ENCODE data around the gene MYO9A. TPM values are rescaled to one million over a fixed set of nuclear protein-coding genes. Genes with fewer than 3 reads are reported as not detected.
"Not testable (repeated sequence)": the region's sequence is repeated elsewhere in the genome, so short reads cannot be mapped to it uniquely, and the experiment has no call there.

MYO9A gene
- total RNA-seq, 2 experiments from 2014 or later: 18.6 to 22.2 TPM

- Mint-ChIP-seq H3K27ac (peak overlapping the region; percentile 24), H3K36me3 (ENCODE audit: low read depth) (no peaks in the 10 kb centered on the region), H3K9me3 (no peaks in the 10 kb centered on the region), H3K27me3 (no peaks in the 10 kb centered on the region), H3K4me3 (no peak overlapping the region), H3K4me1 (no peaks in the 10 kb centered on the region)
- ChIA-PET CTCF (no interaction called here), POLR2A (interaction anchor here (0.6 kb wide), 1 partner anchor 256 kb away, joined by 3 read pairs; no protein-coding TSS in a partner anchor)
- DNase-seq: no peak
Measured at GRCh38 chr15:72070817-72071447, 47.0 kb downstream of the MYO9A start.

- H3K4me1 Mint-ChIP-seq: no peaks in the 10 kb centered on the region
- no peaks in the 10 kb centered on the region for H3K9me3 Mint-ChIP-seq
- no peaks in the 10 kb centered on the region for H3K27me3 Mint-ChIP-seq
- no peak overlapping the region for H3K4me3 Mint-ChIP-seq
- CTCF ChIA-PET: no interaction called here
- POLR2A ChIA-PET: no interaction called here
- no peaks in the 10 kb centered on the region for H3K36me3 Mint-ChIP-seq (ENCODE audit: low read depth)
- no peak overlapping the region for H3K27ac Mint-ChIP-seq
- DNase-seq: no peak
Measured at GRCh38 chr15:72068856-72069255, 49.1 kb downstream of the MYO9A start.

GRCh38 chr15:72065801-72066200 is 52.1 kb downstream of the MYO9A start:
- Mint-ChIP-seq H3K36me3 (ENCODE audit: low read depth) (no peaks in the 10 kb centered on the region), H3K9me3 (no peaks in the 10 kb centered on the region), H3K27me3 (no peaks in the 10 kb centered on the region), H3K27ac (no peak overlapping the region), H3K4me3 (no peak overlapping the region), H3K4me1 (no peaks in the 10 kb centered on the region)
- CTCF ChIA-PET: no interaction called here
- POLR2A ChIA-PET: no interaction called here
- no peak for DNase-seq

DNA sequence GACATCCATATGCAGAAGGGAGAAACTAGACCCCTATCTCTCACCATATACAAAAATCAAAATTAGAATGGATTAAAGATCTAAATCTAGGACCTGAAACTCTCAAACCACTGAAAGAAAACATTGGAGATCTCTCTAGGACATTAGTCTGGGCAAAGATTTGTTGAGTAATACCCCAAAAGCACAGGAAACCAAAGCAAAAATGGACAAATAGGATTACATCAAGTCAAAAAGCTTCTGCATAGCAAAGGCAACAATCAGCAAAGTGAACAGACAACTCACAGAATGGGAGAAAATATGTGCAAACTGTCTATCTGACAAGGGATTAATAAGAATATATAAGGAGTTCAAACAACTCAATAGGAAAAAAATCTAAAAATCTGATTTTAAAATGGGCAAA is 54.8 kb downstream of the MYO9A start:
- Mint-ChIP-seq H3K4me1 (peaks cover 1% of the 10 kb centered on the region), H3K4me3 (no peak overlapping the region), H3K36me3 (ENCODE audit: low read depth) (no peaks in the 10 kb centered on the region), H3K27me3 (no peaks in the 10 kb centered on the region), H3K9me3 (no peaks in the 10 kb centered on the region), H3K27ac (no peak overlapping the region)
- no peak for DNase-seq
- ChIA-PET CTCF (no interaction called here), POLR2A (no interaction called here)

DNA sequence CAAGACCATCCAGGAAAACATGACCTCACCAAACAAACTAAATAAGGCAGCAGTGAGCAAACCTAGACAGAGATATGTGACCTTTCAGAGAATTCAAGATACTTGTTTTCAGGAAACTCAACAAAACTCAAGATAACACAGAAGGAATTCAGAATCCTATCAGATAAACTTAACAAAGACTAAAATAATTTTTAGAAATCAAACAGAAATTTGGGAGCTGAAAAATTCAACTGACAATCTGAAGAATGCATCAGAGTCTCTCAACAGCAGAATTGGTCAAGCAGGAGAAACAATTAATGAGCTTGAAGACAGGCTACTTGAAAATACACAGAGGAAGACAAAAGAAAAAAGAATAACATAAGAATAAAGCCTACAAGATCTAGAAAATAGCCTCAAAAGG is 55.6 kb downstream of the MYO9A start:
- Mint-ChIP-seq H3K4me3 (no peak overlapping the region), H3K36me3 (ENCODE audit: low read depth) (no peaks in the 10 kb centered on the region), H3K9me3 (no peaks in the 10 kb centered on the region), H3K27ac (no peak overlapping the region), H3K27me3 (no peaks in the 10 kb centered on the region), H3K4me1 (peaks cover 1% of the 10 kb centered on the region)
- ChIA-PET POLR2A (no interaction called here), CTCF (no interaction called here)
- no peak for DNase-seq

- no peaks in the 10 kb centered on the region for H3K9me3 Mint-ChIP-seq
- CTCF ChIA-PET: interaction anchor here (0.6 kb wide), 1 partner anchor 277 kb away, joined by 4 read pairs; no protein-coding TSS in a partner anchor
- H3K36me3 Mint-ChIP-seq (ENCODE audit: low read depth): no peaks in the 10 kb centered on the region
- DNase-seq: no peak
- H3K4me3 Mint-ChIP-seq: no peak overlapping the region
- peaks cover 1% of the 10 kb centered on the region for H3K4me1 Mint-ChIP-seq
- H3K27ac Mint-ChIP-seq: no peak overlapping the region
- POLR2A ChIA-PET: no interaction called here
- H3K27me3 Mint-ChIP-seq: no peaks in the 10 kb centered on the region
Measured at GRCh38 chr15:72060687-72061250, 57.2 kb downstream of the MYO9A start.

- H3K9me3 Mint-ChIP-seq: no peaks in the 10 kb centered on the region
- no peaks in the 10 kb centered on the region for H3K36me3 Mint-ChIP-seq (ENCODE audit: low read depth)
- no peak overlapping the region for H3K27ac Mint-ChIP-seq
- no peaks in the 10 kb centered on the region for H3K27me3 Mint-ChIP-seq
- ChIA-PET CTCF (no interaction called here), POLR2A (no interaction called here)
- H3K4me1 Mint-ChIP-seq: peaks cover 1% of the 10 kb centered on the region
- no peak overlapping the region for H3K4me3 Mint-ChIP-seq
- no peak for DNase-seq
Measured at GRCh38 chr15:72058585-72058984, 59.4 kb downstream of the MYO9A start.

- CTCF ChIA-PET: interaction anchor here (0.6 kb wide), 1 partner anchor 314 kb away, joined by 4 read pairs; no protein-coding TSS in a partner anchor
- Mint-ChIP-seq H3K27me3 (no peaks in the 10 kb centered on the region), H3K9me3 (no peaks in the 10 kb centered on the region), H3K4me3 (no peak overlapping the region), H3K4me1 (peaks cover 1% of the 10 kb centered on the region), H3K36me3 (ENCODE audit: low read depth) (no peaks in the 10 kb centered on the region), H3K27ac (no peak overlapping the region)
- POLR2A ChIA-PET: no interaction called here
- DNase-seq: no peak
Measured at GRCh38 chr15:72057548-72058091, 60.3 kb downstream of the MYO9A start.

DNA sequence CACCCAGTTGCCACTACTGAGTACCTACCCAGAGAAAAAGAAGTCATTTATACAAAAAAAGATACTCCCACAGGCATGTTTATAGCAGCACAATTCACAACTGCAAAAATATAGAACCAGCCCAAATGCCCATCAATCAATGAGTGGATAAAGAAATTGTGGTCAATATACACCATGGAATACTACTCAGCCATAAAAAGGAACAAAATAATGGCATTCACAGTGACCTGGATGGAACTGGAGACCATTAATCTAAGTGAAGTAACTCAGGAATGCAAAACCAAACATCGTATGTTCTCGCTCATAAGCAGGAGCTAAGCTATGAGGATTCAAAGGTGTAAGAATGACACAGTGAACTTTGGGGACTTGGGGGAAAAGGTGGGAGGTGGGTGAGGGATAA is 61.7 kb downstream of the MYO9A start:
- H3K9me3 Mint-ChIP-seq; H3K27ac Mint-ChIP-seq; H3K27me3 Mint-ChIP-seq; H3K36me3 Mint-ChIP-seq (ENCODE audit: low read depth); H3K4me3 Mint-ChIP-seq; DNase-seq; POLR2A ChIA-PET; CTCF ChIA-PET; H3K4me1 Mint-ChIP-seq: not testable (repeated sequence)

DNA sequence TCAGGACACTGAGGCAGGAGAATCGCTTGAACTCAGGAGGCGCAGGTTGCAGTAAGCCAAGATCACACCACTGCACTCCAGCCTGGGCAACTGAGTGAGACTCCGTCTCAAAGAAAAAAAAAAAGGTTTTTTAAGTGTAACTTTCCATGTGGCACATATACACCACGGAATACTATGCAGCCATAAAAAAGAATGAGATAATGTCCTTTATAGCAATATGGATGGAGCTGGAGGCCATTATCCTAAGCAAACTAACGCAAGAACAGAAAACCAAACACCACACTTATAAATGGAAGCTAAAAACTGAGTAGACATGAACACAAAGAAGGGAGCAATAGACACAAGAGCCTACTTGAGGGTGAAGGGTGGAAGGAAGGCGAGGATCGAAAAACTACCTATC is 64.7 kb downstream of the MYO9A start:
- H3K27me3 Mint-ChIP-seq; H3K9me3 Mint-ChIP-seq; CTCF ChIA-PET; DNase-seq; H3K4me1 Mint-ChIP-seq; H3K36me3 Mint-ChIP-seq (ENCODE audit: low read depth); H3K4me3 Mint-ChIP-seq; POLR2A ChIA-PET; H3K27ac Mint-ChIP-seq: not testable (repeated sequence)

GRCh38 chr15:72050700-72051099 is 67.2 kb downstream of the MYO9A start:
- ChIA-PET CTCF (no interaction called here), POLR2A (no interaction called here)
- Mint-ChIP-seq H3K36me3 (ENCODE audit: low read depth) (no peaks in the 10 kb centered on the region), H3K9me3 (no peaks in the 10 kb centered on the region), H3K27me3 (no peaks in the 10 kb centered on the region), H3K4me1 (no peaks in the 10 kb centered on the region), H3K27ac (no peak overlapping the region), H3K4me3 (no peak overlapping the region)
- DNase-seq: no peak

GRCh38 chr15:72047020-72047419 is 70.9 kb downstream of the MYO9A start:
- no peaks in the 10 kb centered on the region for H3K9me3 Mint-ChIP-seq
- H3K27me3 Mint-ChIP-seq: no peaks in the 10 kb centered on the region
- ChIA-PET POLR2A (no interaction called here), CTCF (no interaction called here)
- H3K27ac Mint-ChIP-seq: no peak overlapping the region
- H3K36me3 Mint-ChIP-seq (ENCODE audit: low read depth): no peaks in the 10 kb centered on the region
- no peaks in the 10 kb centered on the region for H3K4me1 Mint-ChIP-seq
- DNase-seq: no peak
- no peak overlapping the region for H3K4me3 Mint-ChIP-seq

DNA sequence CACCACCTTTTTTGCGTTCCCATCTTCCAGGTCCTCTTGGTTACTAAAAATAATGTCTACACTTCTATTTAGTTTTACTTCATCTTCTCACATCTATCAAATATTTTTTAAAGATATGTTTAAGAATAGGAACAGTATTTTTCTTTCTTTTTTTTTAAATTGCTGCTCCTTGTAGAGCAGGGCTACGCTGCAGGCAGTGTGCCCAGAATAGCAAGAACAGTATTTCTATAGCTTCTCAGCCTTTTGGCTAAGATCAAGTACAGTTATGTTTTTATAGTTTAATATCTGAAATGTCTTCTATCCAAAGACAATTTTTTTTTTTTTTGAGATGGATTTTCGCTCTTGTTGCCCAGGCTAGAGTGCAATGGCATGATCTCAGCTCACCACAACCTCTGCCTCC is 73.0 kb downstream of the MYO9A start:
- H3K4me3 Mint-ChIP-seq: no peak overlapping the region
- H3K27me3 Mint-ChIP-seq: no peaks in the 10 kb centered on the region
- POLR2A ChIA-PET: no interaction called here
- no peaks in the 10 kb centered on the region for H3K4me1 Mint-ChIP-seq
- H3K9me3 Mint-ChIP-seq: no peaks in the 10 kb centered on the region
- H3K36me3 Mint-ChIP-seq (ENCODE audit: low read depth): no peaks in the 10 kb centered on the region
- CTCF ChIA-PET: no interaction called here
- no peak for DNase-seq
- no peak overlapping the region for H3K27ac Mint-ChIP-seq

- peaks cover 2% of the 10 kb centered on the region for H3K4me1 Mint-ChIP-seq
- H3K27ac Mint-ChIP-seq: no peak overlapping the region
- no peak overlapping the region for H3K4me3 Mint-ChIP-seq
- POLR2A ChIA-PET: interaction anchor here (0.7 kb wide), 1 partner anchor 981 kb away, joined by 3 read pairs; no protein-coding TSS in a partner anchor
- no peak for DNase-seq
- peaks cover 4% of the 10 kb centered on the region for H3K36me3 Mint-ChIP-seq (ENCODE audit: low read depth)
- H3K9me3 Mint-ChIP-seq: peaks cover 3% of the 10 kb centered on the region
- no peaks in the 10 kb centered on the region for H3K27me3 Mint-ChIP-seq
- CTCF ChIA-PET: no interaction called here
Measured at GRCh38 chr15:72042865-72043264, 75.1 kb downstream of the MYO9A start.

Measured in activated CD4-positive, alpha-beta memory T cell treated with anti-CD3 and anti-CD28 coated beads, Interleukin-2, amount 10 ng/mL, durations not matched to agents 7 days and 5 days (primary cell).